NCI-H1930 (cell line): ENCODE data around the gene KLHL41.
A peak's percentile ranks its signal among the peaks of the same experiment; 100 is the strongest.

Experiments
- DNase-seq, 2 experiments: peaks; one replicate each; lab custom pipeline; 2025; lab: John Stamatoyannopoulos, UW

Gene KLHL41

GRCh38 chr2:169509298-169509885 is at the start of gene KLHL41:
Gene KLHL41, plus strand, starts transcription at chr2:169509702. Its CDS starts 77 bp downstream, at chr2:169509779.
- DNase-seq = no peak

- DNase-seq = no peak
Observed at GRCh38 chr2:169461143-169461542, 48.4 kb upstream of the KLHL41 start.

- no peak for DNase-seq
Observed at GRCh38 chr2:169462896-169463695, 46.4 kb upstream of the KLHL41 start.

DNA sequence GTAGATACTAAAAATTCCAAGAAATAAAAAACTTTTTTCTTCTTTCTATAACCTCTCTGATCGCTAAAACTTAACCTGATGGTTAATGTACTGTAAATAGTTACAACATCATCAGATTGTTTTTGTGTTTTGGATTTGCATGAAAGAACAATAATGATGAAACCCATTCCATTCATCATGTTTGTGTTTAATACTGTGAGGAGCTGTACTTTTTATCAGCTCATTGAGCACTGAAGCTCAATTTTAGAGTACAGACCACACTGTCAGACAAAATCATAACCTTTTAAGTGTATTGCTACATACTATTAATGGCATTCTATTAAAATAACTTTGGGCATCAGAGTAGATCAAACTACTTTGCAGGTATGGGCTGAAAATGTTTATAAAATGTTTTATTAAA is 45.0 kb upstream of the KLHL41 start:
- no peak for DNase-seq

GRCh38 chr2:169464882-169465281 is 44.6 kb upstream of the KLHL41 start:
- DNase-seq = no peak

- no peak for DNase-seq
Observed at GRCh38 chr2:169468841-169469240, 40.7 kb upstream of the KLHL41 start.

DNA sequence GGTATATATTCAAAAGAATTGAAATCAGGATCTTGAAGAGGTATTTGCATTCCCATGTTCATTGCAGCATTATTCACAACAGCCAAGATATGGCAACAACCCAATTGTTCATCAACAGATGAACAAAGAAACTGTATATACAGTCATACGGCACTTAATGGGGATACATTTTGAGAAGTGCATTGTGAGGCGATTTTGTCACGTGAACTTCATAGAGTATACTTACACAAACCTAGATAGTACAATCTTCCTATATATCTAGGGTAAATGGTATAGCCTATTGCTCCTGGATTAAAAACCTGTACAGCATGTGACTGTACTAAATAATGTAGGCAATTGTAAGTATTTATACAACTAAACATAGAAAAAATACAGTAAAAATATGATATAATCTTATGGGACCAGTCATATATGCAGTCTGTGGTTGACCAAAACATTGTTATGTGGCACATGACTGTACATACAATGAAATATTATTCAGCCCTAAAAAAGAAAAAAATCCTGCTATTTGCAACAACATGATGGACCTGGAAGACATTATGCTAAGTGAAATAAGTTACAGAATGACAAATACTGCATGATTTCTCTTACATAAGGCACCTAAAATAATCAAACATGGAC is 39.4 kb upstream of the KLHL41 start:
- DNase-seq = no peak

DNA sequence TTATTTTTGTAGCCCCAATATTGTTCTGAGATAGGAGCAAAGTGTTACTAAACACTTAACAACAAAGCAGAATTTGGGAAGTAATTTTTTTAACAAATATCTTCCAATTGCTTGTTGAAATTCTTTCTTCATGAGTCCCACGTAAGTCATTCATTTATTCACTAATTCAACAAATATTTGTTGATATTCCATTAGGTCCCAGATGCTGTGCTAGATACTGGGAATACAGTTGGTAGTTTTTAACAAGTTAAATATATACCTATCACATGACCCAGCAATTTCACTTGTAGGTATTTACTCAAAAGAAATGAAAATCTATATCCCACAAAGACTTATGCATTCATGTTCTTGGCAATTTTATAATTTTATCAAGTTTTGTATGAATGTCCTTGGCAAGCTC is 37.3 kb upstream of the KLHL41 start:
- no peak for DNase-seq

GRCh38 chr2:169476459-169476858 is 33.0 kb upstream of the KLHL41 start:
- DNase-seq = no peak

DNA sequence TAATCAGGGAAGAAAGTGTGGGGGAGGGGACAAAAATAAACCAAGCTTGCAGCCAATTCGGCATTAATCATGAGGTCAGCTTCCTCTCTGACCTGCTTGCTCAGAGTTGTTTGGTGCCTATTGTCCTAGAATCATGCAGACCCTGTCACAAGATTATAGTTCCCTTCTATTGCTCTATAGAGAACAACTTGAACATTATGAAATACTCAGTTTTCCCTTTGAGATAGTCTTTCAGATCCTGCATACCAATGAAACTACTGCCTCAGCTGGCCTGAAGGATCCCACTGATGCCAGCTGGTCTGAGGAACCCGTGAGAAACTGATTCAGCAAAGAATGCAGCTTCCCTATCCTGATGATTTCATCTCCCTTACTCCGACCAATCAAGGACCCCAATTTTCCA is 31.2 kb upstream of the KLHL41 start:
- no peak for DNase-seq

GRCh38 chr2:169478745-169479256 is 30.7 kb upstream of the KLHL41 start:
- DNase-seq = no peak

- DNase-seq = peak; percentile 71 to 81
Observed at GRCh38 chr2:169479257-169480078, 30.0 kb upstream of the KLHL41 start, which contains the start of gene BBS5. Gene BBS5, plus strand, starts transcription at chr2:169479494. Its CDS starts 60 bp downstream, at chr2:169479554.

- no peak for DNase-seq
Observed at GRCh38 chr2:169480079-169480465, 29.4 kb upstream of the KLHL41 start.

DNA sequence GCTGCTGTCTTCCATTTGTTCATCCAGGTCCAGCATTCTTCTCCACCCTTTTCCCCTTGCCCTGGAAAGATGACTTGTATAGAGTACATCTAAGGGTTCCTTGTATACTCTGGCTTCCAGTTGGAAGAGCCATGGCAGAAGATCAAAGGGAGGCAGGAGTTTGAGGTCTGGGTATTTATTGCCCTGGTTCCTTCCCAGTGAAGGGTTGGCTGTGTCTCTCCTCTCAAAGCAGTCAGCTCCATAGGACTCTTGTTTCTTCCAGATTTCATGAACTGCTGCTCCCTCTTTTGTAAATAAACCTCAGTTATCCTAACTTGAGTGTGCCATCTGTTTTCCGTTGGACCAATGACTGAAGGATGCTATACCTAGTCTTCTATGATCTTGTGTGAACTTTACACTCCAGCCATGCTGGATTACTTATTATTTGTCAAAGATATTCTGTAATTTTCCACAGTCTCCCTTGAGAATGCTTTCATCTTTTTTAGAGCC is 23.8 kb upstream of the KLHL41 start:
- DNase-seq = no peak

DNA sequence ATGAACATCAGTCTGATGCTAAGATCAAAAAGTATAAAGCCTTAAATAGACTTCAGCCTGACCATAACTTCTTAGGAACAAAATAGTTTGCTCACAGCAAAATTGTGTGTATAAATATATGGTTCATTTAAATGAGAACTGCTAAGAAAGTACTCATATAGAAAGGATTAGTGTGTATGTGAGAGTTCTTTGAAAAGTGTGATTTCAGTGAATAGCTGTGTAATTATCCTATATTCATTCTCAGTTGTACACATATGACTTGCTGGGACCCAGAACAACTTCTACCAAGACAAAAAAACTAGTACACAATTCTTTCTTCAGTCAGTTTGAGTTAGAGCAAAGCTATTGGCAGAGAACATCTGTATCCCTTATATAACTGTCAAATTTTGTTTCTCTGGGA is 23.0 kb upstream of the KLHL41 start:
- DNase-seq = no peak

- DNase-seq = no peak
Observed at GRCh38 chr2:169490834-169491233, 18.7 kb upstream of the KLHL41 start.

- DNase-seq = no peak
Observed at GRCh38 chr2:169491378-169491777, 18.1 kb upstream of the KLHL41 start.

- DNase-seq = no peak
Observed at GRCh38 chr2:169493360-169493759, 16.1 kb upstream of the KLHL41 start.

DNA sequence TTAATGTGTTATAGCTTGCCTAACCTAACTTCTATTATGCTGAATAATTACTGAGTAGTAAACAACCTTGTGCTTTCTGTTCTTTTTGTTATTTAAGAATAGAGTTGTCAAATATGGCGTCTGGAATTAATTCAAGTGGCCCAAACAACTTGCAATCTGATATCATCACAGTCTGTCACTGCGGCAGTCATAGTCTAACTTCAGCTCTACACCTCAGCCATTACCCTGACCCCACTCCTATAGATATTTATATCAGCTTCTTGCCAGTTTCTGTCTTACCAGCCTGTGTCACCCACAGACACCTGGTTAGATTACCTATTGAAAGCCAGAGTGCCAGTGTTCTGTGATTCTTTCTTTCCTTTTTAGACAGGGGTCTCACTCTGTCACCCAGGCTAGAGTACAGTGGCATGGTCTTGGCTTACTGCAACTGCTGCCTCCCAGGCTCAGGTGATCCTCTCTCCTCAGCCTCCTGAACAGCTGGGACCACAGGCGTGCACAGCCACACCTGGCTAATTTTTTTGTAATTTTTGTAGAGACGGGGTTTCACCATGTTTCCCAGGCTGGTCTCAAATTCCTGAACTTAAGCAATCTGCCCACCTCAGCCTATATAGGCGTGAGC is 14.1 kb upstream of the KLHL41 start:
- DNase-seq = no peak

DNA sequence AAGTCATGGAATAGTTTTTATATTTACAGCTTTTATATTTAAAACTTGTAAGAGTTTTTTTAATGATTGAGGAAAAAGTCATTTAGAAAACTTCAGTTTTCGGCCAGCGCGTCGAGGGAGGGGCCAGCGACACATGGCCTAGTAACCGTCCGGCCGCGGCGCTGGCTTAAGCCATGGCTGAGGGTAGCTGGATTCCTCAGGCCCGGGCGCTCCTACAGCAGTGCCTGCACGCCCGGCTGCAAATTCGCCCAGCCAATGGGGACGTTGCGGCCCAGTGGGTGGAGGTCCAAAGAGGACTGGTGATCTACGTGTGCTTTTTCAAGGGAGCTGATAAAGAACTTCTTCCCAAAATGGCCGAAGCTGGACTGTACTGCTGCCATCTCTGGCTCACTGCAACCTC is 4.9 kb upstream of the KLHL41 start:
- DNase-seq = no peak

DNA sequence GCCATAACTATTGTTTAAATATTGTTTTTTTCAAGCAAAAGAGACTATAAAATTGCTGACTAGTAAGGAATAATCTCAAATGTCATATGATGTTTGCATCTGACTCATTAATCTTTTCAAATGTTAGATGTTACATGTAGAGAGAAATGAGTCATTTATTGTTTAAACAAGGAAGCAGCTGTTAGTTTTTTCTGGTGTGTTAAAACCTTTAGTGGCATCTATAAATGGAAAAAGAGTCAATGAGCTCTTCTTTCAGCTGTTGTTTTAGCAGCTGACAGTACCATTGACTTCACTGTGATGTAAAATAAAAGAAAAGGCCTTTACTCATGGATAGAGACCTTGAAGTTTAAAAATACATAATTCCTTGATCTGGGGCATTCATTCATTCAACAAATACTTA is 1.8 kb upstream of the KLHL41 start:
- DNase-seq = peak; percentile 8 to 25
